AG04450 (cell line): Measurements from ENCODE around the gene IL22RA2. TPM values are rescaled to one million over a fixed set of nuclear protein-coding genes. Genes with fewer than 3 reads are reported as not detected.

Source experiments
- CTCF ChIA-PET: fragments of 300-600, 350-600 bp; formaldehyde crosslinking; extraction: SDS; loops from one replicate; lab custom pipeline; 2022; ENCODE audit warnings: antibody characterized with exemption, inconsistent platforms; lab: Charles Lee
- POLR2A ChIA-PET: fragments of 350-600 bp; formaldehyde crosslinking; extraction: SDS; loops from one replicate; lab custom pipeline; 2021; ENCODE audit warnings: antibody characterized with exemption, inconsistent platforms; lab: Yijun Ruan, JAX
- DNase-seq: peaks from one replicate; pipeline ENCODE4 v3.0.0-alpha.2; 2011; ENCODE audit warnings: low read depth, low spot score
- H3K27ac ChIP-seq: one replicate; pipeline ENCODE4 v1.5.1; 2012; ENCODE audit warnings: low read depth, low read length, control low read depth
- H3K27me3 ChIP-seq: one replicate; pipeline ENCODE4 v1.6.0; 2012; ENCODE audit warnings: low read length; ENCODE audit not compliant: control insufficient read depth, insufficient read depth
- H3K4me3 ChIP-seq: 2 replicates; pipeline ENCODE4 v1.5.1; 2011; ENCODE audit warnings: mild to moderate bottlenecking, low read depth, low read length, control low read depth
- H3K9me3 ChIP-seq: 2 replicates; pipeline ENCODE4 v1.5.1; 2012; ENCODE audit warnings: low read length; ENCODE audit not compliant: control insufficient read depth, insufficient read depth
- CTCF ChIP-seq: IDR thresholded peaks from 2 replicates; pipeline ENCODE4 v1.5.1; 2011; ENCODE audit warnings: low read depth, low read length, control low read depth, inconsistent platforms
- polyA plus RNA-seq: library from polyadenylated mRNA; depleted of rRNA; stranded (reverse); fragments of >200 nt; gene quantifications from 2 replicates; pipeline ENCODE4 v1.2.3, GENCODE V29; 2011

The IL22RA2 gene
- polyA plus RNA-seq, 1 experiment: not detected

GRCh38 chr6:137175157-137175867 is 1.9 kb upstream of the IL22RA2 start:
- H3K27ac ChIP-seq: no peak overlapping the region
- H3K27me3 ChIP-seq: peaks cover 2% of the 10 kb centered on the region
- no peak overlapping the region for H3K4me3 ChIP-seq
- POLR2A ChIA-PET: no interaction called here
- no peaks in the 10 kb centered on the region for H3K9me3 ChIP-seq
- DNase-seq: no peak
- TF ChIP-seq CTCF: no peak
- CTCF ChIA-PET: no interaction called here

GRCh38 chr6:137172734-137173431 is 561 bp downstream of the IL22RA2 start:
- Histone ChIP-seq H3K4me3 (no peak overlapping the region), H3K27me3 (peaks cover 2% of the 10 kb centered on the region), H3K27ac (no peak overlapping the region), H3K9me3 (no peaks in the 10 kb centered on the region)
- ChIA-PET CTCF (no interaction called here), POLR2A (no interaction called here)
- no peak for DNase-seq
- TF ChIP-seq CTCF: no peak

GRCh38 chr6:137171824-137172733 is 1.4 kb downstream of the IL22RA2 start:
- no peak for DNase-seq
- Histone ChIP-seq H3K9me3 (no peaks in the 10 kb centered on the region), H3K4me3 (no peak overlapping the region), H3K27ac (no peak overlapping the region), H3K27me3 (peaks cover 2% of the 10 kb centered on the region)
- no peak for TF ChIP-seq CTCF
- ChIA-PET CTCF (no interaction called here), POLR2A (no interaction called here)

GRCh38 chr6:137171053-137171374 is 2.4 kb downstream of the IL22RA2 start:
- TF ChIP-seq CTCF: no peak
- H3K4me3 ChIP-seq: no peak overlapping the region
- H3K27ac ChIP-seq: no peak overlapping the region
- CTCF ChIA-PET: no interaction called here
- no peak for DNase-seq
- H3K9me3 ChIP-seq: no peaks in the 10 kb centered on the region
- POLR2A ChIA-PET: no interaction called here
- peaks cover 2% of the 10 kb centered on the region for H3K27me3 ChIP-seq
